ENCODE measurements around the gene ORM1.

- TF ChIP-seq POLR2A (IDR thresholded peaks at IDR 0.05; ENCODE audit: low read depth, low read length) (no peak), POLR2AphosphoS5 (IDR thresholded peaks at IDR 0.05; ENCODE audit: low read depth, low read length) (no peak)
These were observed 42.0 kb upstream of the ORM1 start for GRCh38 chr9:114280636-114281472.

Data from GM12892 (cell line).